K562 (cell line): ENCODE measurements around the gene RCOR2.

Experiments used
- ATF2 ChIP-seq: sonication (generic); formaldehyde crosslinking; IDR thresholded peaks from 2 replicates; pipeline ENCODE4 v1.8.1; 2022; ENCODE audit warnings: missing genetic modification reagents
- CTCF ChIP-seq, 3 experiments: IDR thresholded peaks in 2 of 3; conservative IDR thresholded peaks in 1 of 3; 2 replicates each; pipeline ENCODE4 v1.5.1; 2011 to 2012; ENCODE audit warnings: low read length in 3 of 3, mild to moderate bottlenecking in 3 of 3, control low read depth in 2 of 3, improper control_type of control experiment in 1 of 3, inconsistent platforms in 1 of 3, low read depth in 1 of 3, mixed read lengths in 1 of 3, moderate library complexity in 1 of 3; ENCODE audit not compliant: insufficient read depth in 2 of 3
- FOXM1 ChIP-seq, 2 experiments: fragments of 450-650 bp in 1 of 2; sonication (generic) in 1 of 2; formaldehyde crosslinking in 1 of 2; IDR thresholded peaks; 2 replicates each; pipeline versions ENCODE4 v1.6.1 to v1.9.0; 2017 to 2022; ENCODE audit warnings: low read depth in 2 of 2, mild to moderate bottlenecking in 2 of 2, missing genetic modification reagents in 1 of 2, moderate library complexity in 1 of 2
- MLX ChIP-seq, 2 experiments: fragments of 450-650 bp in 1 of 2; sonication (generic) in 1 of 2; formaldehyde crosslinking; conservative IDR thresholded peaks; 2 replicates each; pipeline versions ENCODE4 v1.4.0 to v1.8.1; 2020 to 2022; ENCODE audit warnings: mild to moderate bottlenecking in 1 of 2, missing genetic modification reagents in 1 of 2
- NR2F6 ChIP-seq: fragments of 450-650 bp; formaldehyde crosslinking; IDR thresholded peaks from 2 replicates; pipeline ENCODE4 v1.4.0; 2020; ENCODE audit warnings: mild to moderate bottlenecking
- POLR3A ChIP-seq: IDR thresholded peaks from 2 replicates; pipeline ENCODE4 v1.6.1; 2011; ENCODE audit warnings: borderline replicate concordance, mild to moderate bottlenecking, moderate library complexity; ENCODE audit not compliant: insufficient read length, insufficient read depth; ENCODE audit errors: extremely low read depth
- RBM14 ChIP-seq: fragments of 200-400 bp; formaldehyde crosslinking; IDR thresholded peaks from 2 replicates; pipeline ENCODE4 v1.6.1; 2018; ENCODE audit warnings: low read depth, mild to moderate bottlenecking, low read length, moderate library complexity, borderline replicate concordance; ENCODE audit not compliant: insufficient read depth
- RBM22 ChIP-seq: fragments of 200-400 bp; formaldehyde crosslinking; IDR thresholded peaks from 2 replicates; pipeline ENCODE4 v1.6.1; 2018; ENCODE audit warnings: low read length, low read depth; ENCODE audit not compliant: poor library complexity, severe bottlenecking
- TCF7 ChIP-seq: sonication (generic); IDR thresholded peaks from 2 replicates; pipeline ENCODE4 v1.6.1; 2016; ENCODE audit warnings: antibody characterized with exemption, borderline replicate concordance
- TFAM ChIP-seq: fragments of 250-450 bp; sonication (Bioruptor Pico); conservative IDR thresholded peaks from 2 replicates; pipeline ENCODE4 v1.5.0; 2021; ENCODE audit warnings: mild to moderate bottlenecking, moderate library complexity
- U2AF2 ChIP-seq: fragments of 200-400 bp; formaldehyde crosslinking; optimal IDR thresholded peaks from 2 replicates; pipeline ENCODE3; 2017; ENCODE audit warnings: low read depth, mild to moderate bottlenecking, low read length
- TF ChIP-seq, protein P1 (sequence below): IDR thresholded peaks from 2 replicates; pipeline ENCODE4 v1.6.1; 2014; ENCODE audit warnings: antibody characterized with exemption
- TF ChIP-seq, protein P2 (sequence below): sonication (generic); formaldehyde crosslinking; IDR thresholded peaks from 2 replicates; pipeline ENCODE4 v1.9.0; 2022; ENCODE audit warnings: mild to moderate bottlenecking, missing genetic modification reagents
- TF ChIP-seq, protein P3 (sequence below): fragments of 250-450 bp; sonication (Bioruptor Pico); IDR thresholded peaks from 2 replicates; pipeline ENCODE4 v1.5.0; 2022; ENCODE audit warnings: mild to moderate bottlenecking

- TF ChIP-seq, protein P1, sequence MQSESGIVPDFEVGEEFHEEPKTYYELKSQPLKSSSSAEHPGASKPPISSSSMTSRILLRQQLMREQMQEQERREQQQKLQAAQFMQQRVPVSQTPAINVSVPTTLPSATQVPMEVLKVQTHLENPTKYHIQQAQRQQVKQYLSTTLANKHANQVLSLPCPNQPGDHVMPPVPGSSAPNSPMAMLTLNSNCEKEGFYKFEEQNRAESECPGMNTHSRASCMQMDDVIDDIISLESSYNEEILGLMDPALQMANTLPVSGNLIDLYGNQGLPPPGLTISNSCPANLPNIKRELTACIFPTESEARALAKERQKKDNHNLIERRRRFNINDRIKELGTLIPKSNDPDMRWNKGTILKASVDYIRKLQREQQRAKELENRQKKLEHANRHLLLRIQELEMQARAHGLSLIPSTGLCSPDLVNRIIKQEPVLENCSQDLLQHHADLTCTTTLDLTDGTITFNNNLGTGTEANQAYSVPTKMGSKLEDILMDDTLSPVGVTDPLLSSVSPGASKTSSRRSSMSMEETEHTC, result no peak
- TF ChIP-seq CTCF (IDR thresholded peaks at IDR 0.05 in 2 of 3, conservative IDR thresholded peaks at IDR 0.05 in 1 of 3; ENCODE audit: insufficient read depth in 2 of 3, low read depth in 1 of 3, low read length in 3 of 3) (no peak), TCF7 (no peak), RBM22 (no peak), U2AF2 (no peak), POLR3A (no peak), ATF2 (CRISPR knock-in tag) (no peak), MLX (CRISPR knock-in tag; conservative IDR thresholded peaks at IDR 0.05) (no peak), FOXM1 (IDR thresholded peaks at IDR 0.05; ENCODE audit: low read depth) (no peak), FOXM1 (CRISPR knock-in tag; IDR thresholded peaks at IDR 0.05; ENCODE audit: low read depth) (no peak), NR2F6 (CRISPR knock-in tag) (no peak), RBM14 (no peak), TFAM (CRISPR knock-in tag) (no peak)
- TF ChIP-seq, protein P2, sequence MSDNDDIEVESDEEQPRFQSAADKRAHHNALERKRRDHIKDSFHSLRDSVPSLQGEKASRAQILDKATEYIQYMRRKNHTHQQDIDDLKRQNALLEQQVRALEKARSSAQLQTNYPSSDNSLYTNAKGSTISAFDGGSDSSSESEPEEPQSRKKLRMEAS, result no peak
- TF ChIP-seq, protein P3, sequence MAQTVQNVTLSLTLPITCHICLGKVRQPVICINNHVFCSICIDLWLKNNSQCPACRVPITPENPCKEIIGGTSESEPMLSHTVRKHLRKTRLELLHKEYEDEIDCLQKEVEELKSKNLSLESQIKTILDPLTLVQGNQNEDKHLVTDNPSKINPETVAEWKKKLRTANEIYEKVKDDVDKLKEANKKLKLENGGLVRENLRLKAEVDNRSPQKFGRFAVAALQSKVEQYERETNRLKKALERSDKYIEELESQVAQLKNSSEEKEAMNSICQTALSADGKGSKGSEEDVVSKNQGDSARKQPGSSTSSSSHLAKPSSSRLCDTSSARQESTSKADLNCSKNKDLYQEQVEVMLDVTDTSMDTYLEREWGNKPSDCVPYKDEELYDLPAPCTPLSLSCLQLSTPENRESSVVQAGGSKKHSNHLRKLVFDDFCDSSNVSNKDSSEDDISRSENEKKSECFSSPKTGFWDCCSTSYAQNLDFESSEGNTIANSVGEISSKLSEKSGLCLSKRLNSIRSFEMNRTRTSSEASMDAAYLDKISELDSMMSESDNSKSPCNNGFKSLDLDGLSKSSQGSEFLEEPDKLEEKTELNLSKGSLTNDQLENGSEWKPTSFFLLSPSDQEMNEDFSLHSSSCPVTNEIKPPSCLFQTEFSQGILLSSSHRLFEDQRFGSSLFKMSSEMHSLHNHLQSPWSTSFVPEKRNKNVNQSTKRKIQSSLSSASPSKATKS (CRISPR knock-in tag), result no peak
Observed at GRCh38 chr11:63889344-63889743, 27.6 kb downstream of the RCOR2 start.
